ENCODE data around the gene SMURF2. TPM values are rescaled to one million over a fixed set of nuclear protein-coding genes. Genes with fewer than 3 reads are reported as not detected.
"Not testable (repeated sequence)": the region's sequence is repeated elsewhere in the genome, so short reads cannot be mapped to it uniquely, and the experiment has no call there.

SMURF2 gene
- total RNA-seq, 1 donor from 2014 or later: 149 TPM

DNA sequence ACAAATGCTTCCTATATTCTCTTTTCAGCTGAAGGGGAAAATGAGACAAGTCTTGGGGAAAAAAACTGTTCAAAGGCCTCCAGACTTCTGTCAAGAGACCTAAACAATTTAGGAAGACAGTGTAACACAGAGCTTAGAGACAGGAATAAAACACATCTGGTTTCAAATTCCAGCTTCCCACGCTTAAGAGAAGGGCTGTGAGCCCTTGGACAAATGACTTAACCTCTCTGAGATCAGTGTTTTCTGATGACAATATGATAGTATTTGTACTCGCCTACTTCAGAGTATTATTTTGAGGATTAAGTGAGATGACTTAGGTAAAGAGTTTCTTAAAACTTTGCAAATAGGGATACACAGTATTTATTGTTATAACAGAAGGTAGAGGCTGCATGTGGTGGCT is 29.5 kb downstream of the SMURF2 start:
- DNase-seq (ENCODE audit: extremely low read depth, low read depth, low spot score): no peak

DNA sequence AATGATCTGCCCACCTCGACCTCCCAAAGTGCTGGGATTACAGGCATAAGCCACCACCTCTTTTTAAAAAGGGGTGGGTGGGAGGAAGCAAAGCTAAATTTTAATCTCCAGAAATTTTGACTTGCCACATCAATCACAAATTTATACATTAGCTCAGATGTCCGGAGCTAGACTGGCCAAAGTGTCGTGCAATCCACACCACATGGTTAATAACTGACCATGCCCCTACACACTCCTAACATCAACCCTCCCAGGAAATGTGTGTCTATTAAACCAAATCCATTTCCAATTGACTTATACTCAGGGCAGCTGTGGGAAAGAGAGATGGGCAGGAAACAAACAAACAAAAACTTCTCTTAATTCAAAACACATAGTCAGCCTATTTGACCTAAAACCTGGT is 29.9 kb downstream of the SMURF2 start:
- no peak for DNase-seq (ENCODE audit: extremely low read depth, low read depth, low spot score)

DNA sequence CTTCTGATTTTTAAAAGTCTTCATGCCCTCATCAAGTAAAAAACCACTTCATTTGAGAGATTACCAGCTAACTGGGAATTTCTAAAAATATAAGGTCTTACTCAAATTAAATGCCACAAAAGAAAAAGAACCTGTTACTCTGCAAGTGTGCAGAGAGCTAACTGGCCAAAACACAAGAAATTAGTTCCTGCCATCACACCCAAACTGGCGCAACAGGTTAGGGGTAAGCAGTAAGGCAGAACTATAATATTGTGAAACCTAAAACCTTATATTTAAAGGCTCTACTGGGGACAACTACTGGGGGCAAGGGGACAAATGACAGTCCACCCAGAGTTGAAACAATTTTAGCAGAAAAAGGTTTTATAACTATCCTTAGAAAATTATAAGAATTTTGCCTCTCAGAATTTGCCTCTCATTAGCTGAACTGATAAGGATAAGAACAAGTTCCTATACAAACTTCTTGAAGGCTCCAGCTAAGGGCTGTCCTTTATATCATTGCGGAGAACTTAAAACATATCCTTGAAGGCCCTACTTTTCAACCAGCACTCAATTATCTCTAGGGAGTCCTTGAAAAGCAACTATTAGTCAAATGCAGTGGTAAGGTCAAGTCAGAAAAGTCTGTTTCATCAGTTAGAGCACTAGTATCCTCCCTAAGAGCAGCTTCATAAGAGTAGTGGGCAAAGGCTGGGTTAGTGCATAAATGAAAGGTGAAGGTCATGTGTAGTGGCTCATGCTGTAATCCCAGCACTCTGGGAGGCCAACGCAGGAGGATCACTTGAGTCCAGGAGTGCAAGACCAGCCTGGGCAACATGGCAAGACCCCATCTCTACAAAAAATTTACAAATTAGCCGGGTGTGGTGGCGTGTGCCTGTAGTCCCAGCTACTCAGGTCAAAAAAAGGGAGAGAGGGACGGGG is 31.5 kb downstream of the SMURF2 start:
- DNase-seq (ENCODE audit: extremely low read depth, low read depth, low spot score): no peak

DNA sequence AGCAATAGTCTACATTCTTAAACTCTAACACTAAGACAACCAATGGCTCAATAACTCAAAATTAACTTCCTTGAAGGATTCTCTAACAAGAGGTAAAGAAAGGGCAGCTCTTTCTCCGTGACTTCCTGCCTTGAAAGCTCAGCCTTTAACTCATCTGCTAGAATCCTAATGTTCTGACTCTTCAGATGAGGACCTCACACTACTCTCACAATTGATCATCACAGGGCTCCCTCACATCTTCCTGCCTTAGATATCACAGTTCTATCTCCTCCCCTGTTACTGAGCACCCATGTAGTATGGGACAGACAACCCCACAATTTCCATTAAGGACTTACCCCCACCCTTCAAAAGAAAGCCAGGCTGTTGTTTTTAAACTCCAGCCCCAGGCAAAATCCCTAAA is 33.5 kb downstream of the SMURF2 start:
- DNase-seq (ENCODE audit: extremely low read depth, low read depth, low spot score): no peak

DNA sequence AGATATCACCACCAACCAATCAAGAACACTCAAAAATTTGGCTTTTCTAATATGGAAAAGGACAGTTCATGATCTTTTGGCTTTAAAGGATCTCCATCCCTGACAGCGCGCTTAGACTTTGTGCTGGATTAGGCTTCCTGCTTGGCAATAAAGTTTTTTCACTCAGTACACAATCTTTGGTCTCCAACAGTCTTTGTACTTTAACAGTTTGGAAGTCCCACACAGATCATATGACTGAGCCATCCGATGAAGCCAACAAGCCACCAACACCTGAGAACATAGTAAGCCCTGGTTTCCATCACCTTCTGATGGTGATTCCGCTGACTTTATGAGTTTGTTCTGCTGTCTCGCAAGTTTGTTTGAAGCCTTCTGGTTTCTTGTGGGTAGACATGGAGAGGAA is 34.3 kb downstream of the SMURF2 start:
- no peak for DNase-seq (ENCODE audit: extremely low read depth, low read depth, low spot score)

DNA sequence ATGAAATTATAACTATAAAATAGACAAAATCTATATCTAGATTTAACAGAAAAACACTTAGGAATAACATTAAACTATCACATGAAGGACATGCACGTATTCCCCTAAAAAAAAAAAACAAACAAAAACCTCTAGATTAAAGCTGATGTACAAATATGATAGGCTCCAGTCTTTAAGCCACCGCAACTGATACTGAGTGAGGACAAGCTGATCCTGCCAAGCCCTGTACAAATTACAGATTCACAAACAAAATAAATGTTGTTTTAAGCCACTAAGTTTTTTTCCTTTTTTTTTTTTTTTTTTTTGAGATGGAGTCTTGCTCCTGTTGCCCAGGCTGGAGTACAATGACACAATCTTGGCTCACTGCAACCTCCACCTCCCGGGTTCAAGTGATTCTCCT is 35.3 kb downstream of the SMURF2 start:
- no peak for DNase-seq (ENCODE audit: extremely low read depth, low read depth, low spot score)

DNA sequence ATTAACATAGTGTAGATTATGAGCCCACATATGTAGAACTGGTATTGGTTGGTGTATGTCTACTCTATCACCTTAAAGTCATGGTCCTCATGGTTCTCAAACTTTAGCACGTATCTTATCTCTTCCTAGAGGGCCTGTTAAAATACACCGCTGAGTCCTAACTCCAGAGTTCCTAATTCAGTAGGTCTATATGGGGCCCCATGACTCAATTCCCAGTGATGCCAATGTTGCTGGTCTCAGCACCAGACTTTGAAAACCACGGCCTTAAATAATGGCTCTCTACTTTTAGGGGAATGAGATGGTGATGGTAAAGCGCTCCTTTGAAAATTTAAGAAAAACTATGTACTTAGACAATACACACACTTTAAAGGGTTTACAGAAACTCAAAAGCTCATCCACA is 36.6 kb downstream of the SMURF2 start:
- DNase-seq (ENCODE audit: extremely low read depth, low read depth, low spot score): no peak

DNA sequence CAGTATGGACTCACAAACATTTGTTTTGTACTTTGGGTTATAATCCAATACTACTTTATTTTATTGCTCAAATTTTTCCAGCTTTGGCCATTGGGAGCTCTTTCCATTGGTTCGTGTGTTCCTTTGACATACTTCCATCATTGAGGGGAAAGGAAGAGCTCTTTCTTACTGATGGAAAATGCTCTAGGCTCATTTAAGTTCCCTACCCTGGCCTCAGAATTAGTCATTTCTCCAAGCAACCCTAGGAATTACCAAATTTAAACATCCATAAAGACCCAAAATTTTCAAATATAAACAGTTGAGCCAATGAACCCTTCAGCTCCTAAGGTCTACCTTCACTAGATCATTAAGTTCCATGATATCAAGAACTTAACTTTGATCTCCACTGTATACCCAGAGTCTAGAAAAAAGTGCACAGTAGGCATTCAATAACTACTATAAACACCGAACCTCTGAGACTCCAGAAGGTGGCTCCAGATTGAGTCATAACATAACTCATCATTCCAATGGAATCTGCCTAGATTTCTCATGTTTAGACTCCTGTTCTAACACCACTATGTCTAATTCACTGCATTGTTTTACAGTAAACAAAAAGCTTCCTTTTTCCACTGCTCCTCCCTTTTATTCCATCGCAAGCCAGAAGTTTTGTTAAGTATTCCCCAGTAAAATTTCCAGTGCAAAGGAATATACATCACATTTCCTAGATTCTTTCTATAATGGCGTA is 39.0 kb downstream of the SMURF2 start:
- DNase-seq (ENCODE audit: extremely low read depth, low read depth, low spot score): peak; percentile 94

DNA sequence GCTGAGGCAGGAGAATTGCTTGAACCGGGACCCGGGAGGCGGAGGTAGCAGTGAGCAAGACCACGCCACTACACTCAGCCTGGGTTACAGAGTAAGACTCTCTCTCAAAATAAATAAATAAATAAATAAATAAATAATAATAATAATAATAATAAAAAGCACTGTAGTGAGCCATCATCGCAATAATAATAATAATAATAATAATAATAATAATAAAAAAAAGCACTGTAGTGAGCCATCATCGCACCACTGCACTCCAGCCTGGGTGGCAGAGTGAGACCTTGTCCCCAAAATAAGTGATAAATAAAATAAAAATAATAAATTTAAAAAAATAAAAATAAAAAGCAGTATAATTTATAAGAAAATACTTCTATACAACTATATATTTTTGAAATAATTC is 40.3 kb downstream of the SMURF2 start:
- no peak for DNase-seq (ENCODE audit: extremely low read depth, low read depth, low spot score)

DNA sequence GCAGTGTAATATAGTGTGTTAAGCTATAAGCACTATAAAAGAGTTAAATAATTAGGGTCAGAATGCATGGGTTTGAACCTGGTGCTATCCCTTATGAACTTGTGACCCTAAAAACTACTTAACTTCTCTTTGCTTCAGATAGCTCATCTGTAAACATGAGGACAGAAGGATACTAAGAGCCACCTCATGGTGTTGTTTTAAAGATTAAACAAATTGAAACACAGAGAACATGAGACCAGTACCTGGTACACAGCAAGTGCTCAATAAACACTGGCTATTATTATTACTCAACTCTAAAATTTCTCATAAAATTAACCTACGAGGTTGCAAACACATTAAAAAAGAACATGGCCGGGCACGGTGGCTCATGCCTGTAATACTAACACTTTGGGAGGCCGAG is 43.3 kb downstream of the SMURF2 start:
- no peak for DNase-seq (ENCODE audit: extremely low read depth, low read depth, low spot score)

DNA sequence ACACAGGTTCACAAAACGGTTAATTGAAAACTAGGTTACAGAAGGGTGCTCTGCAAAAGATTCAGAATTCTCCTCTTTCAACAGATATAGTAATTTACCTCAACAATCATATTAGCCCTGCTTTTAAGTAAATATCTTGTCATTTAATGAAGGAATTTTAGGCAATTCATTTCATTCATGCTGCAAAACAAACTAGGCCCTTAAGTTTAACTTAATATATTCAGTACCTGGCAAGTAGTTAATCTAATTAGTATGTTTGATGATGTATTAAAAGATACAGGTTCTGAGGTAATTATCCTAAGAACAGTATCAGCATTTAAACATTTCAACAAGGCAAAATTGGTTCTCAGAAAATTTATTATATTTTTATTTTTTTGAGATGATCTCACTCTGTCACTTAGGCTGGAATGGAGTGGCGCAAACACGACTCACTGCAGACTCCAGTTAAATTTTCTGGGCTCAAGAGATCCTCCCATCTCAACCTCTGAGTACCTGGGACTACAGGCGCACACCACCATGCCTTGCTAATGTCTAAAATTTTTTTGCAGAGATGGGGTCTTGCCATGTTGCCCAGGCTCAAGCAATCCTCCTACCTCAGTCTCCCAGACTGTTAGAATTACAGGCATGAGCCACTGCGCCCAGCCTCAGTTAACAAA is 44.9 kb downstream of the SMURF2 start:
- no peak for DNase-seq (ENCODE audit: extremely low read depth, low read depth, low spot score)

DNA sequence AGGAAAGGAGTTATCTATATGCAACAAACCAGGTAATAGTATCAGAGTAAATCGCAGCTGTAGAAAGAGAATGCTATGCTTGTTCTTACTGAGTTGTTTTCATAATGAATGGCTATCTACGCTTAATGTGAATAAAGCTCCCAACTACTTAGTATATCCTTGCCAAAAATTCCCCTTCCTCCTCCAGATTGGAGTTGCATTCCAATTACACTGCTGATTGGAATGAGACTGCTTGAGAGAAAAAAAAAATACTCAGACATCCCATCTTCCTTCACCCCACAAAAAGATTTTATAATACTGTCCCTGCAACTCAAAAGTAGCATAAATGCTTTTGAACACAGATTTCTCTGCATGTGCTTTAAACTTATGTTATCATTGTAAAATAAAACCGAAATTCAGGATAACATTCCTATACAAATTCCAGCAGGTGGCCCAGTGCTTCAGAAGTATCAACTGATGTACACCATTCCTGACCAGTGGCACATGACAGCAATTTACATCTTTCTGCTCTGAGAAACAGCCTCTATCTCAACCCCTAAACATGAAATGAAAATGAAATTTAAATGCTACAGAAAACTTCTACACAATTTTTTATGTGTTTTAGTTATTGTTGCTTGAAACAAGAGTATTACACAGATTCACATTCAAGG is 47.0 kb downstream of the SMURF2 start:
- DNase-seq (ENCODE audit: extremely low read depth, low read depth, low spot score): no peak

DNA sequence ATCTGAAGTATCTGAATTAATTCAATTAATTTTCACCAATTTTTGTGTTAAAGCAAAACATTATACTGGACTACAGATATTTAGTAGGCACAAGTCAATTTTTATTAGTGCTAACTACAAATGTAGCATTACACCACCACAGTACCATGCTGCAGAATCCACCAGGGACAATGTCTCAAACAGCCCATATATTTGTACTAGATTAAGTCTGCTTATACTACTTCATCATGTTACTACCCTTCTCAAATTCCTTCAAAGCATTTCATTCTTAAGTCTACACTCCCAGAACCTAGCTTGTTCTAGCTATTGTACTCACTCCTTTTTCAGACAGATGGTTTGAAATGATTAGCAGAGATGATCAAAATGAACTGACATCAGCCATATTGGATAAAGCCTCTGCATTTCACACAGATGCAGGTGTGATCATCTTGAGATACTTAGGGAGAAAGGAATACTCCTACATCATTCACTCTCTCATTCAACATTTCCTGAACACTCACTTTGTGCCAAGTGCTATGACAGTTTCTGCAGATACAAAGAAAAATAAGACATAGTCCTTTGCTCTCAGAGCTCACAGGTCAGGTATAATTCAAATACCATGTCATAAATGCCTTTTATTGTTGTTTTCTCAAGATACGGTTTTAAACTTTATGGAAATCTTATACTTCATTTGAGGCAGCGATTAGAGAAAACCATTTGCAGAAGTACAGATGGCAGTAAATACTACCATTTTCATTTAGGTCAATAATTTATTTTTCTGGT is 47.7 kb downstream of the SMURF2 start:
- DNase-seq (ENCODE audit: extremely low read depth, low read depth, low spot score): no peak

DNA sequence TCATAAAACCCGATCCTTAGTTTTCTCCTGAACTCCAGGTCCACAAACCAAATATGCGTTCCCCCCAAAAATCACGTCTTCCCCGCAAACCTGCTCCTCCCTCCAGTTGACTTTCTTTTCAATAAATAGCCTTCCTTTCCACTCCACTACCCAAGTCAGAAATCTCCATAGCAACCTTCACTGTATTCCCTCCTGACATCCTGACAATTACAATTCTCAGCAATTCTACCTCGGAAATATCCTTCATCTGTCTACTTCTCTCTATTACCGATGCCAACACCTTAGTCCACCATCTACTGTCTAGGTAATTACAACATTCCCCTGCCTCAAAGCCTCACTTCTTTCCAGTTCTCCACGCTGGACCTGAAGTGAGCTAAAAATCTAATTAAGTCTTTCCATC is 50.7 kb downstream of the SMURF2 start:
- DNase-seq (ENCODE audit: extremely low read depth, low read depth, low spot score): no peak

DNA sequence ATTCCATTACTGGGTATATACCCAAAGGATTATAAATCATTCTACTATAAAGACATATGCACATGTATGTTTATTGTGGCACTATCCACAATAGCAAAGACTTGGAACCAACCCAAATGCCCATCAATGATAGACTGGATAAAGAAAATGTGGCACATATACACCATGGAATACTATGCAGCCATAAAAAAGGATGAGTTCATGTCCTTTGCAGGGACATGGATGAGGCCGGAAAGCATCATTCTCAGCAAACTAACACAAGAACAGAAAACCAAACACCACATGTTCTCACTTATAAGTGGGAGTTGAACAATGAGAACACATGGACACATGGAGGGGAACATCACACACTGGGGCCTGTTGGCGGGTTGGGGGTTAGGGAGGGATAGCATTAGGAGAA is 51.9 kb downstream of the SMURF2 start:
- DNase-seq (ENCODE audit: extremely low read depth, low read depth, low spot score): not testable (repeated sequence)

DNA sequence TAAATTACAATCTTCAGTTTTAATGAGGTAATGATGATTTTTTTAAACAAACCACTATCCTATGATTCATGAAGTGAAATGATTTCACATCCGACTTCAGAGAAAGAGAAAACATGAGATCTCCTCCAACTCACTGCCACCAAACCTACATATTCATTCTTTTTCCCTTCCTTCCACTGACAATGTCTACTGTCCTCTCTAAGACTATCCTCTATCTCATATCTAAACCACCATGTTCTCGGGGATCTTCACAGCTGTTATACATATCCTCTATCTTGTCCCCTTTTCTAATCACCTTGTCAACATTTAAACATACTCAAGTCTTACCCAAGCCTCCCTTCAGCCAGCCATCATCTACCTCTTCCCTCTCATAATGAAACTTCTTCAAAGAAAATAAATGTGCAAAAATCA is 53.5 kb downstream of the SMURF2 start:
- no peak for DNase-seq (ENCODE audit: extremely low read depth, low read depth, low spot score)

DNA sequence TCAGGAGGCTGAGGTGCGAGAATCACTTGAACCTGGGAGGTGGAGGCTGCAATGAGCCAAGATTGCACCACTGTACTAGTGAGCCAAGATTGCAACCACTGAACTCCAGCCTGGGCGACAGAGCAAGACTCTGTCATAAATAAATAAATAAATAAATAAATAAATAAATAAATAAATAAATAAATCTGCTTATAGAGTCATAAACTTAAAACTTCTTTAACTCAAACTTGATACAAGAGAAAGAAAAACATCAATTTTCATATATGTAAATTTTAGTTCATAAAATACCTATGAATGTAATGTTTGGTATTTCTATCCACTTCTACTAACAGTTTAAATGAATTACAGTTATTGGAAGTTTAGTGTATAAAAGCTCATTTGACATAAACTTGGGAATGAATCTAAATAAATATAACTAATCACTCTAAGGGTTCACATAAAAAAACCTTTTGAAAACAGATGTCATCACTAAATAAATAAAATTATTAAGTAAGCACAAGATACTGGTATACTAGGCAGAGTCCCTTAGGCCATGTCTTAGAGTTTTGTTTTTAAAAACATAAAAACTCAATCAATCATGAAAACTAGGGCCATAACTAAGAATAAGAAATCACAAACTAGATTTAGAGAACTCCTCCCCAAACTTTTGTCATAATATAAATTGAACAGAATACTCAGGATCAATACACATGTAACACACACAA is 54.1 kb downstream of the SMURF2 start:
- no peak for DNase-seq (ENCODE audit: extremely low read depth, low read depth, low spot score)

DNA sequence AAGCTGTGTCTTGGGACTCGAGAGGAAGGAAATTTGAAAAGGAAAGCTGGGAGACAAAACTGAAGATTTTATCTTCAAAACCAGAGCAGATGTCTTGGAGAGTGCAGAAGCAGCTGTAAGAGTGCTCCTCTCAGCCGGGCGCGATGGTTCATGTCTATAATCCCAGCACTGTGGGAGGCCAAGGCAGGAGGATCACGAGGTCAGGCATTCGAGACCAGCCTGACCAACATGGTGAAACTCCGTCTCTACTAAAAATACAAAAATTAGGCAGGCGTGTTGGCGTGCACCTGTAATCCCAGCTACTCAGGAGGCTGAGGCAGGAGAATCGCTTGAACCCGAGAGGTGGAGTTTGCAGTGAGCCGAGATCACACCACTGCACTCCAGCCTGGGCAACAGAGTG is 57.6 kb downstream of the SMURF2 start:
- not testable (repeated sequence) for DNase-seq (ENCODE audit: extremely low read depth, low read depth, low spot score)

DNA sequence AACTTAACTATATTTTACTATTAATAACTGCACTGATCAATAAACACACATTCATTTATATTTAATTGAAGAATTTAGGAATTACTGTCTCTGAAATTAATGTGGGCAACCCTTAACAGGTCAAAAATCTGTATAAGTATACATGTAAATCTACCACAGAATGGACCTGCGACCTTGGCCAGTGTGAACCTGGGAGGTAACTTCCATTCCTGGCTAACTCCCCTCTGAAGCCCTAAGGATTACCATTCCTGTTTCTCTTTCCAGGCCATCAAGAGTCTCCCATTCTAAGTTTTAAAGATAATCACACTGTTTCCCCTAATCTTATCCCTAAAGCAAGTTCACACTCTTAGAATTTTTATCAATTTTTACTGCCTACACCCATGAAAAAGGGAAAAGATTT is 58.1 kb downstream of the SMURF2 start:
- DNase-seq (ENCODE audit: extremely low read depth, low read depth, low spot score): no peak

DNA sequence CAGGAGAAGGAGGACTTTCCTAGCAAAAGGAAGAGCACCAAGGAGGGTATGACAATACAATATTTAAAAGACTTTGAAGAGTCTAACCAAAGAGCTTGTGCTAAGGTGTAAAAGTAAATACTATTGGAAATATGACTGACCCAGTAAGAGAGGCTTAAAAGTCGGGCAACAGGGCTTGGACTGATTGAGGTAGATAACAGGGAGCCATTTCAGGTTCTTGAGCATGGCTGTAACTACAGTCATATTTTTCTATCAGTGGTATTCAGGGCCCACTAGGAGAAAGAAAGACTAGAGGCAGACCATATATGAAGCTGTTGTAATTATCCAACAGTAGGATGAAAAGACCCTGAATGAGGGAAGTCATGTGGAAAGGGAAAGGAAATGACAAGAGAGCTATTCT is 62.3 kb downstream of the SMURF2 start:
- no peak for DNase-seq (ENCODE audit: extremely low read depth, low read depth, low spot score)

Data from glomerular endothelial cell (primary cell).